HL-60 (cell line): Measurements from ENCODE around the gene OR10H5.
"Not testable (repeated sequence)": the region's sequence is repeated elsewhere in the genome, so short reads cannot be mapped to it uniquely, and the experiment has no call there.

ENCODE experiments used
- DNase-seq, 2 experiments: peaks; one replicate each; pipeline ENCODE4 v3.0.0-alpha.2; 2010 to 2020; ENCODE audit warnings: low read depth in 1 of 2, low spot score in 1 of 2
- H3K27ac ChIP-seq: fragments of 250-450 bp; sonication (Bioruptor Pico); replicated peaks from 2 replicates; pipeline ENCODE4 v1.5.1; 2020; ENCODE audit warnings: mild to moderate bottlenecking, moderate library complexity
- H3K27me3 ChIP-seq: fragments of 250-450 bp; sonication (Bioruptor Pico); 2 replicates; pipeline ENCODE4 v1.5.1; 2021; ENCODE audit warnings: mild to moderate bottlenecking, moderate library complexity; ENCODE audit not compliant: insufficient read depth, poor library complexity, severe bottlenecking
- H3K4me3 ChIP-seq: replicated peaks from 2 replicates; pipeline ENCODE4 v1.5.1; 2011; ENCODE audit warnings: mild to moderate bottlenecking, control low read depth, low read length; ENCODE audit not compliant: insufficient read depth
- CTCF ChIP-seq: IDR thresholded peaks from one replicate; pipeline ENCODE4 v1.5.1; 2011; ENCODE audit warnings: low read length, control low read depth, inconsistent platforms; ENCODE audit not compliant: insufficient read depth
- GABPA ChIP-seq: IDR thresholded peaks from 2 replicates; pipeline ENCODE4 v1.6.1; 2012; ENCODE audit warnings: low read depth
- POLR2AphosphoS5 ChIP-seq: IDR thresholded peaks from 2 replicates; pipeline ENCODE4 v1.6.1; 2012; ENCODE audit warnings: low read depth
- REST ChIP-seq: IDR thresholded peaks from 2 replicates; pipeline ENCODE4 v1.6.1; 2012; ENCODE audit warnings: low read depth; ENCODE audit not compliant: insufficient replicate concordance
- SPI1 ChIP-seq: IDR thresholded peaks from 2 replicates; pipeline ENCODE4 v1.6.1; 2012; ENCODE audit warnings: low read depth, mild to moderate bottlenecking, borderline replicate concordance

The OR10H5 gene

DNA sequence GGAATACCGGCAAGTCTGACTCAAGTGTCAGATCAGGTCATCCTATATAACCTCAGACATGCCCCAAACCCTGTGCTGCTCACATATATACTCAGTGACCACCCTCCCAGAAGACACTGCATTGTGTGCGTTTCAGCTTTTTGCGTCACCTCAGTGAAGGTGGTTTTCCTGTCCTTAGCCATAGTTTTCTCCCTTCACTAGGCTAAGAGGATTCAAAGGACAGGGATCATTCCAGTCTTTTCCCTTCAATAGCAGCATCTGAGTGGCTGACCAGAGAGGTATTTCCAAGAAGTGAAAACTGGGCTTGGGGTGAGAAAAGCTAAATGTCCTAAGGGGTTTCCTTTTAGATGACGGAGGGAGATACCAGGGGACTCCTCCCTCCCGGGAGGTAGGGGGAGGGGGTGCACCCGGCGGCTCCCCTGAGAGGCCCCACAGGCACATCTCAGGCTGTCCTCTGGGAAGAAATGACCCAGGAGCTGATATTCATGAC lies 40.7 kb downstream of the OR10H5 start:
- no peak overlapping the region for H3K4me3 ChIP-seq
- TF ChIP-seq REST (no peak), SPI1 (no peak), POLR2AphosphoS5 (no peak), GABPA (no peak), CTCF (no peak)
- no peak for DNase-seq
- H3K27me3 ChIP-seq, result no peaks in the 10 kb centered on the region
- no peak overlapping the region for H3K27ac ChIP-seq

DNA sequence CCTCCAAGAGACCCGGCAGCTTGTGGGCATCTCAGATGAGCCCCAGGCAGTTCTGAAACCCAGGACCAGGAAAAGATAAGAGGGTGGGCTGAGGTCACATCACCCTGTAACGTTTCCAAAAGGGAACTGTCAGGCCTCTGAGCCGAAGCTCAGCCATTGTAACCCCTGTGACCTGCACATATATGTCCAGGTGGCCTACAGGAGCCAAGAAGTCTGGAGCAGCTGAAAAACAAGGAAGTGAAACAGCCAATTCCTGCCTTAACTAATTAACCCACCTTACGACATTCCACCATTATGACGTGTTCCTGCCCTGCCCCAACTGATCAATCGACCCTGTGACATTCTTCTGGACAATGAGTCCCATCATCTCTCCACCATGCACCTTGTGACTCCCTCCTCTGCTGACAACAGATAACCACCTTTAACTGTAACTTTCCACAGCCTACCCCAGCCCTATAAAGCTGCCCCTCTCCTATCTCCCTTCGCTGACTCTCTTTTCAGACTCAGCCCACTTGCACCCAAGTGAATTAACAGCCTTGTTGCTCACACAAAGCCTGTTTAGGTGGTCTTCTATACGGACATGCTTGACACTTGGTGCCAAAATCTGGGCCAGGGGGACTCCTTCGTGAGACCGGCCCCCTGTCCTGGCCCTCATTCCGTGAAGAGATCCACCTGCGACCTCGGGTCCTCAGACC lies 41.3 kb downstream of the OR10H5 start:
- H3K27me3 ChIP-seq, H3K27ac ChIP-seq, DNase-seq: not testable (repeated sequence)

DNA sequence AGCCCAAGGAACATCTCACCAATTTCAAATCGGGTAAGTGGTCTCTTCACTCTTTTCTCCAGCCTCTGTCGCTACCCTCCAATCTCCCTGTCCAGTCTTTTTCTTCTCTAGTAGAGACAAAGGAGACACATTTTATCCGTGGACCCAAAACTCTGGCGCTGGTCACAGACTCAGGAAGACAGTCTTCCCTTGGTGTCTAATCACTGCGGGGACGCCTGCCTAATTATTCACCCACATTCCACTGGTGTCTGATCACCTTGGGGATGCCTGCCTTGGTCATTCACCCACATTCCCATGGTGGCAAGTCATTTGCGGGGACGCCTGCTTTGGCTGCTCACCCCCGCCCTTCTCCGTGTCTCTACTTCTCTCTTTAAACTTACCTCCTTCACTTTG lies 41.8 kb downstream of the OR10H5 start:
- H3K4me3 ChIP-seq, result no peak overlapping the region
- no peaks in the 10 kb centered on the region for H3K27me3 ChIP-seq
- H3K27ac ChIP-seq, result no peak overlapping the region
- DNase-seq, result no peak
- TF ChIP-seq GABPA, result no peak
- no peak for TF ChIP-seq CTCF
- no peak for TF ChIP-seq SPI1
- TF ChIP-seq REST, result no peak
- TF ChIP-seq POLR2AphosphoS5, result no peak

More for the DNA sequence above, 41.3 kb downstream of the OR10H5 start:
- H3K4me3 ChIP-seq, result not testable (repeated sequence)

DNA sequence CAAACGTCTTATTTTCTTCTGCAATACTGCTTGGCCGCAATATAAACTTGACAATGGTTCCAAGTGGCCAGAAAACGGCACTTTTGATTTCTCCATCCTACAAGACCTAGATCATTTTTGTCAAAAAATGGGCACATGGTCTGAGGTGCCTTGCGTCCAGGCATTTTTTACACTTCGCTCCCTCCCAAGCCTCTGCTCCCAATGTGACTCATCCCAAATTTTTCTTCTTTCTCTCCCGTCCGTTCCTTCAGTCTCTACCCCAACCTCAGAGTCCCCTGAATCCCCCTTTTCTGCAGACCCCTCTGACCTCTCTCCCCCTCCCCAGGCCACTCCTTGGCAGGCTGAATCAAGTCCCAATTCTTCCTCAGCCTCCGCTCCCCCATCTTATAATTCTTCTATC lies 42.3 kb downstream of the OR10H5 start:
- TF ChIP-seq SPI1 (no peak), GABPA (no peak), POLR2AphosphoS5 (no peak), CTCF (no peak), REST (no peak)
- DNase-seq, result no peak
- Histone ChIP-seq H3K27ac (no peak overlapping the region), H3K4me3 (no peak overlapping the region), H3K27me3 (no peaks in the 10 kb centered on the region)
